Measurements from ENCODE around the gene NPIPB6. TPM values are rescaled to one million over a fixed set of nuclear protein-coding genes. Genes with fewer than 3 reads are reported as not detected.

The NPIPB6 gene

GRCh38 chr16:28292731-28293600 lies 70.3 kb downstream of the NPIPB6 start:
- Histone ChIP-seq H3K4me3 (replicated peaks; ENCODE audit: insufficient read depth, low read length) (peak overlapping the region; percentile 41), H3K27me3 (ENCODE audit: insufficient read depth, poor library complexity, severe bottlenecking) (peaks cover 18% of the 10 kb centered on the region), H3K27ac (replicated peaks) (no peak overlapping the region)
- no peak for DNase-seq (ENCODE audit: low read depth in 1 of 2, low spot score in 1 of 2)
- no peak for TF ChIP-seq REST (IDR thresholded peaks at IDR 0.05; ENCODE audit: insufficient replicate concordance, low read depth)
- TF ChIP-seq CTCF (IDR thresholded peaks at IDR 0.05; ENCODE audit: insufficient read depth, low read length): no peak
- no peak for TF ChIP-seq SPI1 (IDR thresholded peaks at IDR 0.05; ENCODE audit: borderline replicate concordance, low read depth)
- TF ChIP-seq GABPA (IDR thresholded peaks at IDR 0.05; ENCODE audit: low read depth): no peak
- no peak for TF ChIP-seq POLR2AphosphoS5 (IDR thresholded peaks at IDR 0.05; ENCODE audit: low read depth)

Small RNA genes within 50 kb of the gene (microRNA-seq; reads per million reads assigned to microRNA genes)
- not detected for gene MIR6862-1
